BJ (cell line): ENCODE results near the gene ARFGEF3. TPM values are rescaled to one million over a fixed set of nuclear protein-coding genes. Genes with fewer than 3 reads are reported as not detected.

Source experiments
- CTCF ChIA-PET: fragments of 350-600 bp; formaldehyde crosslinking; extraction: SDS; loops from one replicate; lab custom pipeline; 2021; ENCODE audit warnings: antibody characterized with exemption, inconsistent platforms; lab: Yijun Ruan, JAX
- POLR2A ChIA-PET: fragments of 300-600 bp; sonication (Branson Sonifier 250); formaldehyde crosslinking; extraction: SDS; loops from one replicate; lab custom pipeline; 2021; ENCODE audit warnings: antibody characterized with exemption; lab: Charles Lee
- DNase-seq: peaks from one replicate; pipeline ENCODE4 v3.0.0-alpha.2; 2011; ENCODE audit warnings: low read depth
- H3K27me3 ChIP-seq: 2 replicates; pipeline ENCODE4 v1.6.0; 2011; ENCODE audit warnings: low read length; ENCODE audit not compliant: control insufficient read depth, insufficient read depth
- H3K36me3 ChIP-seq: 2 replicates; pipeline ENCODE4 v1.5.1; 2011; ENCODE audit warnings: low read length; ENCODE audit not compliant: control insufficient read depth, insufficient read depth
- H3K4me3 ChIP-seq: 2 replicates; pipeline ENCODE4 v1.5.1; 2011; ENCODE audit warnings: low read depth, mild to moderate bottlenecking, control low read depth, low read length
- CTCF ChIP-seq: IDR thresholded peaks from 2 replicates; pipeline ENCODE4 v1.5.1; 2011; ENCODE audit warnings: low read depth, mild to moderate bottlenecking, control low read depth, inconsistent platforms, low read length, moderate library complexity; ENCODE audit not compliant: insufficient read depth
- polyA minus RNA-seq: library from RNA; depleted of rRNA, polyadenylated mRNA; stranded (reverse); fragments of >200 nt; gene quantifications from 2 replicates; pipeline ENCODE4 v1.2.3, GENCODE V29; 2011; rRNA and poly(A)+ RNA removed
- polyA plus RNA-seq: library from polyadenylated mRNA; depleted of rRNA; stranded (reverse); fragments of >200 nt; gene quantifications from 2 replicates; pipeline ENCODE4 v1.2.3, GENCODE V29; 2011; rRNA removed

ARFGEF3 gene
- polyA plus RNA-seq (0.27 and 0.36 TPM in 2 replicates), polyA minus RNA-seq (0.62 and 0.72 TPM in 2 replicates)

- ChIA-PET CTCF (interaction anchor here (0.7 to 1.0 kb wide), 2 partner anchors 31 to 217 kb away, joined by 3 to 4 read pairs; no protein-coding TSS in a partner anchor), POLR2A (no interaction called here)
- Histone ChIP-seq H3K36me3 (no peaks in the 10 kb centered on the region), H3K27me3 (peaks cover 23% of the 10 kb centered on the region), H3K4me3 (peak within 1 kb of the TSS; percentile 40)
- TF ChIP-seq CTCF = no peak
- DNase-seq = no peak
Measured at GRCh38 chr6:138161338-138162110, at the start of gene ARFGEF3. TSS of gene ARFGEF3 (plus strand) at chr6:138161939. CDS start at chr6:138162087, 148 bp downstream.

- Histone ChIP-seq H3K36me3 (no peaks in the 10 kb centered on the region), H3K27me3 (no peaks in the 10 kb centered on the region; the same call in 1 of the 2 replicates), H3K4me3 (no peak overlapping the region)
- POLR2A ChIA-PET = interaction anchor here (0.7 kb wide), 1 partner anchor 407 kb away, joined by 8 read pairs; no protein-coding TSS in a partner anchor
- no peak for DNase-seq
- CTCF ChIA-PET = interaction anchor here (0.5 to 3.9 kb wide), 7 partner anchors 12 to 915 kb away, joined by 3 to 17 read pairs (median 3); no protein-coding TSS in a partner anchor
- TF ChIP-seq CTCF = no peak
Measured at GRCh38 chr6:138113588-138114210, 48.0 kb upstream of the ARFGEF3 start.

- ChIA-PET POLR2A (no interaction called here), CTCF (interaction anchor here (0.6 to 4.7 kb wide), 32 partner anchors 9 to 650 kb away, joined by 3 to 34 read pairs (median 5); partner anchors contain the start of gene HEBP2)
- no peak for TF ChIP-seq CTCF
- DNase-seq = no peak
- Histone ChIP-seq H3K36me3 (no peaks in the 10 kb centered on the region), H3K4me3 (no peak overlapping the region), H3K27me3 (no peaks in the 10 kb centered on the region; the same call in 1 of the 2 replicates)
Measured at GRCh38 chr6:138115201-138115600, 46.5 kb upstream of the ARFGEF3 start.

- CTCF ChIA-PET = interaction anchor here (0.6 to 4.7 kb wide), 36 partner anchors 10 to 649 kb away, joined by 3 to 34 read pairs (median 5); partner anchors contain the start of gene HEBP2
- POLR2A ChIA-PET = no interaction called here
Measured at GRCh38 chr6:138115877-138116660, 45.7 kb upstream of the ARFGEF3 start.

More at GRCh38 chr6:138115877-138116660, 45.7 kb upstream of the ARFGEF3 start:
- Histone ChIP-seq H3K36me3 (no peaks in the 10 kb centered on the region), H3K4me3 (no peak overlapping the region), H3K27me3 (no peaks in the 10 kb centered on the region; the same call in 1 of the 2 replicates)
- DNase-seq = no peak
- peak; percentile 60 for TF ChIP-seq CTCF
